Measurements from ENCODE around the gene LRIG3.

Gene LRIG3, protein sequence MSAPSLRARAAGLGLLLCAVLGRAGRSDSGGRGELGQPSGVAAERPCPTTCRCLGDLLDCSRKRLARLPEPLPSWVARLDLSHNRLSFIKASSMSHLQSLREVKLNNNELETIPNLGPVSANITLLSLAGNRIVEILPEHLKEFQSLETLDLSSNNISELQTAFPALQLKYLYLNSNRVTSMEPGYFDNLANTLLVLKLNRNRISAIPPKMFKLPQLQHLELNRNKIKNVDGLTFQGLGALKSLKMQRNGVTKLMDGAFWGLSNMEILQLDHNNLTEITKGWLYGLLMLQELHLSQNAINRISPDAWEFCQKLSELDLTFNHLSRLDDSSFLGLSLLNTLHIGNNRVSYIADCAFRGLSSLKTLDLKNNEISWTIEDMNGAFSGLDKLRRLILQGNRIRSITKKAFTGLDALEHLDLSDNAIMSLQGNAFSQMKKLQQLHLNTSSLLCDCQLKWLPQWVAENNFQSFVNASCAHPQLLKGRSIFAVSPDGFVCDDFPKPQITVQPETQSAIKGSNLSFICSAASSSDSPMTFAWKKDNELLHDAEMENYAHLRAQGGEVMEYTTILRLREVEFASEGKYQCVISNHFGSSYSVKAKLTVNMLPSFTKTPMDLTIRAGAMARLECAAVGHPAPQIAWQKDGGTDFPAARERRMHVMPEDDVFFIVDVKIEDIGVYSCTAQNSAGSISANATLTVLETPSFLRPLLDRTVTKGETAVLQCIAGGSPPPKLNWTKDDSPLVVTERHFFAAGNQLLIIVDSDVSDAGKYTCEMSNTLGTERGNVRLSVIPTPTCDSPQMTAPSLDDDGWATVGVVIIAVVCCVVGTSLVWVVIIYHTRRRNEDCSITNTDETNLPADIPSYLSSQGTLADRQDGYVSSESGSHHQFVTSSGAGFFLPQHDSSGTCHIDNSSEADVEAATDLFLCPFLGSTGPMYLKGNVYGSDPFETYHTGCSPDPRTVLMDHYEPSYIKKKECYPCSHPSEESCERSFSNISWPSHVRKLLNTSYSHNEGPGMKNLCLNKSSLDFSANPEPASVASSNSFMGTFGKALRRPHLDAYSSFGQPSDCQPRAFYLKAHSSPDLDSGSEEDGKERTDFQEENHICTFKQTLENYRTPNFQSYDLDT

DNA sequence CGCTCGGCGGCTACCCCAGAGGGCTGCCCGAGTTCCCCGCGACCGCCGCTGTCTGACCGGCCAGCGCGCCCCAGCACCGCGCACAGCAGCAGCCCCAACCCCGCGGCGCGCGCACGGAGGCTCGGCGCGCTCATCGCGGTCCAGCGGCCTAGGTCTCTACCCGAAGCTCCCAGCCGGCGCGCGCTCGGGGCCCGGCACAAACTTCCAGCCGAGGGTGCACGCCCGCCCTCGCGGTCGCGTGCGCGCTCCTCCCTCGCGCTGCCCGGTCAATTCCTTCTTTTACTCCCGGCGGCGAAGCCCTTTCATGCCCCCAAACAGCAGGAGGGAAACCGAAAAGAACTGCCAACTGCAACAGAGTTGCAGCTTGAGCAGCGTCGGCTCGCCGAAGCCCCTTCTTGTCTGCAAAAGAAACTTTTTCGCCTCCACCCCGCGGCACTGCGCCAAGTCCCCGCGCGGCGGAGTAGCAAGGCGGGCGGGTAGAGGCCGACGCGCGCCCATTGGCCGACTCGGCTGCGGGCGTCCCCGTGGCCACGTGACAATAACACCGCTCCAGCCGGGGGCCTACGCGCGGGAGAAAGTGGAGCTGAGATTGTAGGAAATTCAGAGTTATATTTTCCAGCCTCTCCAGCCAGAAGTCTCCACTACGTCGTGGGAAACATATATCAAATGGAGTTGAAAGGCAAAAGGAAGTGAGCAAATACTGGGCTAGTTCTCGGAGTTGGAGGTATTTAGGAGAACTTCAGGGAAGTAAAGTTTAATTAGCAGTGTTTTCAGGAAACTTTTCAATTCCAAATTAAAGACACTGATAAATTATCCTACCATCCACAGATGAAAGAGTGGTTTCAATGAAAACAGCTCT is at the start of gene LRIG3:
TSS of gene LRIG3 (minus strand) at position 403 of the 859 bp plus-strand sequence. CDS start at position 134, 269 bp downstream.
- H3K4me3 ChIP-seq (ENCODE audit: low read length), result peak within 1 kb of the TSS; percentile 84
- no peak for TF ChIP-seq CTCF (conservative IDR thresholded peaks at IDR 0.05; ENCODE audit: low read depth, low read length)
- DNase-seq (ENCODE audit: low read depth), result peak; percentile 68

- no peak for TF ChIP-seq CTCF (conservative IDR thresholded peaks at IDR 0.05; ENCODE audit: low read depth, low read length)
- no peak for DNase-seq (ENCODE audit: low read depth)
- no peak overlapping the region for H3K4me3 ChIP-seq (ENCODE audit: low read length)
Observed at GRCh38 chr12:58969237-58969636, 48.9 kb upstream of the LRIG3 start.

DNA sequence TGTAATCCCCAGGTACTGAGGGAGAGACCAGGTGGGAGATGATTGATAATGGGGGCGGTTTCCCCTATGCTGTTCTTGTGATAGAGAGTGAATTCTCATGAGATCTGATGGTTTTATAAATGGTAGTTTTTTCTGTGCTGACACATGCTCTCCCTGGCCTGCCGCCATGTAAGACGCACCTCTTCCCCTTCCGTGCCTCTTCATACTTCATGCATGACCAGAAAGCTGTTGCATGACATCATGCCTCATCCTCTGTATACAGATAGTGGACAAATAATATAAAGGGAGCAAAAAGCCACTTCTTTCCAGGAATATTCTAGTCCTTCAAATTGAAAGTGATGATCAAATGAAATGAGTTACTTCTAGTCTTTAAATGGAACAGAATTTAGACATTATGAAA is 47.3 kb upstream of the LRIG3 start:
- TF ChIP-seq CTCF (conservative IDR thresholded peaks at IDR 0.05; ENCODE audit: low read depth, low read length), result no peak
- DNase-seq (ENCODE audit: low read depth), result no peak
- no peak overlapping the region for H3K4me3 ChIP-seq (ENCODE audit: low read length)

GRCh38 chr12:58966939-58967338 is 46.6 kb upstream of the LRIG3 start:
- no peak overlapping the region for H3K4me3 ChIP-seq (ENCODE audit: low read length)
- no peak for TF ChIP-seq CTCF (conservative IDR thresholded peaks at IDR 0.05; ENCODE audit: low read depth, low read length)
- no peak for DNase-seq (ENCODE audit: low read depth)

DNA sequence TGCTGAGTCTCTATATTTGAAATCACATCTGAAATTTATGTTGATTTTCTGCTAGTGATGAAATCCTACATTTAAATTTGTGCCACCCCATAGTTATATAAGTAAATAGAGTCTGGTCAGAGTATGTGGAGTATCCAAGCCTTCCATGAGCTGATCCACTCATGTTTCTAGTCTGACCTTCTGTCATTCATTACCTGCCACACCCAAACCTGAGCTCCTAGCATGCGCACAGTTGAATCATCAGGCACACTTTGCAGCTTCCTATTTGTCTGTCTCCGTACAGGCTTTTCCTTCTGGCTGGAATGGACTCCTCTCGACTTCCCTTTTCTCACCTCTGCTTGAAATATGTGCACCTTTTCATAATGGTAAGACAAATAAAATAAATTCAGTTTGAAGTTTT is 45.3 kb upstream of the LRIG3 start:
- TF ChIP-seq CTCF (conservative IDR thresholded peaks at IDR 0.05; ENCODE audit: low read depth, low read length), result no peak
- DNase-seq (ENCODE audit: low read depth), result no peak
- H3K4me3 ChIP-seq (ENCODE audit: low read length), result no peak overlapping the region

DNA sequence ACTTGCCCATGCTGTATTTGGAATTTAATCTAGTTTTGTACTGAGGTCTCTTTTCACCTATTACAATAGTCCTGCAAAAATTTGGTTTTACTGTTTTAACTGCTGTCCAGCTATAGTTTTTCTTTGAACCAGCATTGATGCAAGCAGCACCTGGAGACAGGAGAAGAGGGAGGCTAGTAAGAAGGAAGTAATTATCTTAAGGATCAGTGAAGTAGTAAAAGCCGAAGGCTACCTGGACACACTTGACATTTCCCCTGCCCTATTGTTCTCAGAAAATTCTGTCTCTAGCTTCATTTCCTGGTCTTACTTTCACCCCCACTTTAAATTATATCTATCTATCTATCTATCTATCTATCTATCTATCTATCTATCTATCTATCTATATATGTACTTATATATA is 43.5 kb upstream of the LRIG3 start:
- no peak for TF ChIP-seq CTCF (conservative IDR thresholded peaks at IDR 0.05; ENCODE audit: low read depth, low read length)
- no peak overlapping the region for H3K4me3 ChIP-seq (ENCODE audit: low read length)
- no peak for DNase-seq (ENCODE audit: low read depth)

Data from retinal pigment epithelial cell (primary cell).